ENCODE measurements around the gene SMAD2.

The SMAD2 gene

DNA sequence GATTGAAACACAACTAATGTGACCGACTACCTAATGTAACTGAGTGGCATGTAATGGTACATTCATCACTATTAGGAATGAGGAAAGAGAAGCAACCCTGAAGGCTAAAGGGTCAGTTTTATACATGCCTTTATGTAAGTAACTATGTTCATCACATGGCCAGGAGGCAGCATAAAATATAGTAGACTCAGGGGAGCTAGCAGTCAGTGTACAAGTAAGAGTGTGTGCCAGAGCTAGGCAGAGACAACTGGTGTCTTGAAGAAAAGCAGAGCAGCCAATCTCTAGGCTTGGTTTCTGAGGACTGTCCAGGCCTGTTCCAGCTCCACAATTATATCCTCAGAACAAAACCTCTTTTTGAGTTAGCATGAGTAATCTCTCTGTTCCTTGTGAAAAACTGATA, 18.1 kb downstream of the SMAD2 start:
- DNase-seq (ENCODE audit: extremely low read depth, low read depth): no peak
- TF ChIP-seq, protein P1, sequence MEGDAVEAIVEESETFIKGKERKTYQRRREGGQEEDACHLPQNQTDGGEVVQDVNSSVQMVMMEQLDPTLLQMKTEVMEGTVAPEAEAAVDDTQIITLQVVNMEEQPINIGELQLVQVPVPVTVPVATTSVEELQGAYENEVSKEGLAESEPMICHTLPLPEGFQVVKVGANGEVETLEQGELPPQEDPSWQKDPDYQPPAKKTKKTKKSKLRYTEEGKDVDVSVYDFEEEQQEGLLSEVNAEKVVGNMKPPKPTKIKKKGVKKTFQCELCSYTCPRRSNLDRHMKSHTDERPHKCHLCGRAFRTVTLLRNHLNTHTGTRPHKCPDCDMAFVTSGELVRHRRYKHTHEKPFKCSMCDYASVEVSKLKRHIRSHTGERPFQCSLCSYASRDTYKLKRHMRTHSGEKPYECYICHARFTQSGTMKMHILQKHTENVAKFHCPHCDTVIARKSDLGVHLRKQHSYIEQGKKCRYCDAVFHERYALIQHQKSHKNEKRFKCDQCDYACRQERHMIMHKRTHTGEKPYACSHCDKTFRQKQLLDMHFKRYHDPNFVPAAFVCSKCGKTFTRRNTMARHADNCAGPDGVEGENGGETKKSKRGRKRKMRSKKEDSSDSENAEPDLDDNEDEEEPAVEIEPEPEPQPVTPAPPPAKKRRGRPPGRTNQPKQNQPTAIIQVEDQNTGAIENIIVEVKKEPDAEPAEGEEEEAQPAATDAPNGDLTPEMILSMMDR (IDR thresholded peaks at IDR 0.05; ENCODE audit: low read depth, low read length, missing control alignments): no peak
- H3K4me3 ChIP-seq (replicated peaks; ENCODE audit: low read depth, low read length): no peak overlapping the region

DNA sequence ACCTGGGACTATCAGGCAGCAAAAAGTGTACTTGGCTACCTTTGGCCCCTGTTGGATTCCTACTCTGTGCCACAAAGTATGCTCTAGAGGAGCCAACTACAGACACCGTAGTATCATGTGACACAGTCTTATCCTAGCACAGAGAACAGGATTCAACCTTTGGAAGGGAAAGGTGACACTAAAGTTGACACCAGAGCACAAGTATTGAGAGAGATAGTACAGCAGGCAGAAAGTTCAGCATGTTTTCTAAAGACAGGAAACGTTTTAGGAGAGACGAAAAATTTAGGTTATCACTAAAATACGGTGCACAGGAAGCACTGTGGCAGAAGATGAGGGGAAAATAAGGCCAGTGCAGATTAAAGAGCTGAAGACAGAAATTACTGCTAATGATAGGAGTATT, 18.6 kb downstream of the SMAD2 start:
- H3K4me3 ChIP-seq (replicated peaks; ENCODE audit: low read depth, low read length): no peak overlapping the region
- TF ChIP-seq, protein P1 (IDR thresholded peaks at IDR 0.05; ENCODE audit: low read depth, low read length, missing control alignments): no peak
- no peak for DNase-seq (ENCODE audit: extremely low read depth, low read depth)

DNA sequence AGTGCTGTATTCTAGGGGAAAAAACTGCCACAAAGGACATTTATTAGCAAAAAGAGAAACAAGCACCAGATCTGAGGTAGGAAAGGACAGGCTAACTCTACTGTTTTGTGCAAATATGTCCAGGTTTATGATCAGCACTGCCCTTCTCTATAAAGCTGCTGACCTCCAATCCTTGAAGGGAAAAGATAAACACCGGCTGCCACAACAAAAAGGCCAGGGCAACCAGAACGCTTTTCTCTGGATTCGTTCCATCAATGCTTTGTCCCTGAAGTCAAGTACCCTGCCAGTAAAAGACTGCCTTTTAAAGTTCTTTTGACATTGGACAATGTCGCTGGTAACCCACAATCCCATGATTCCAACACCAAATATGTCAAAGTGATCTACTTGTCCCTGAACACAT, 21.0 kb downstream of the SMAD2 start:
- TF ChIP-seq, protein P1 (IDR thresholded peaks at IDR 0.05; ENCODE audit: low read depth, low read length, missing control alignments): no peak
- no peak overlapping the region for H3K4me3 ChIP-seq (replicated peaks; ENCODE audit: low read depth, low read length)
- no peak for DNase-seq (ENCODE audit: extremely low read depth, low read depth)

DNA sequence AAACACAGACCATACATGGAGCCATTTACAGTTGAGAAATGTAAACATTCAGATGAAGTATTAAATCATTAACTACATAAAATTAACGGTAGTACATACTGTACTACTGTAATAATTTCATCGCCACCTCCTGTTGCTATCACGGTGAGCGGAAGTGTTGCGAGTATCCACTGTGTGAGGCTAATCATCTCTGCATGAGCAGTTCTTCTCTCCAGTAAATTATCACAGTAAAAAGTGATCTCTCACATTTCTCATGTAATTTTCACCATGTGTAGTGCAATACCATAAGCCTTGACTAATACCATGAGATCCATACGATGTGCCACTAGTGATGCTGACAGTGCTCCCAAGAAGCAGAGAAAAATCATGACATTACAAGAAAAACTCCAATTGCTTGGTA, 21.9 kb downstream of the SMAD2 start:
- TF ChIP-seq, protein P1 (IDR thresholded peaks at IDR 0.05; ENCODE audit: low read depth, low read length, missing control alignments): no peak
- DNase-seq (ENCODE audit: extremely low read depth, low read depth): no peak
- no peak overlapping the region for H3K4me3 ChIP-seq (replicated peaks; ENCODE audit: low read depth, low read length)

DNA sequence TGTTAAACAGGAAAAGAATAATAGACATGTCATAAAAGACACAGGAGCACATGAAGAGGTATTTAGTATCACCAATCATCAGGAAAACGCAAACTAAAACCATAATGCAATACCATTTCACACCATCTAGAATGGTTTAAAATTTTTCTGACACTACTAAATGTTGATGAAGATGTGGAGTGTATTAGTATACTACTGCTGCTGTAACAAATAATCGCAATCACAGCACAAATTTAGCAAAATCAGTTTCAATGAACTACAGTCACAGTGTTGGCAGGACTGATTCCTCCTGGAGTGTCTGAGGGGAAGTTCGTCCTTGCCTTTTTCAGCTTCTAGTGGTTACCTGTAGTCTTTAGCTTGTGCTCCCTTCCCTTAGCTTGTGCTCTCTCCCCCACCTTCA, 24.1 kb downstream of the SMAD2 start:
- TF ChIP-seq, protein P1 (IDR thresholded peaks at IDR 0.05; ENCODE audit: low read depth, low read length, missing control alignments): no peak
- no peak overlapping the region for H3K4me3 ChIP-seq (replicated peaks; ENCODE audit: low read depth, low read length)

DNA sequence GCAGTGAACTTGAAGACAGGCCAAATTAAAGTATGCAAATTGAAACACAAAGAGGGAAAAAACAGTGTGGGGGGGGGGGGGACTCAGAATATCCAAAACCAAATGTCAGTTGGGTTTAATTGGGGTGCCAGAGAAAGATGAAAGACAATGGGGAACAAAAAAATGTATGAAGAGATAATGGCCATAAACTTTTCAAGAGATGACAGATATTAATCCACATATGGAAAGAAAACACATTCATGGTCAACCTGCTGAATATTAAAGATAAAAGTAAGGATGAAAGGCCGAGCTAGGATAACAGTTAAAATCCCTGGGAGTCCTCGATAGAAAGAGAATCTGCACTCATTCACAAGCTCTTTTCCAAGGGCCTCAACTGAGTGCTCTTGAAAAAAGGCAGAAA, 26.6 kb downstream of the SMAD2 start:
- H3K4me3 ChIP-seq (replicated peaks; ENCODE audit: low read depth, low read length): no peak overlapping the region
- TF ChIP-seq, protein P1 (IDR thresholded peaks at IDR 0.05; ENCODE audit: low read depth, low read length, missing control alignments): no peak
- no peak for DNase-seq (ENCODE audit: extremely low read depth, low read depth)

More for the DNA sequence above, 24.1 kb downstream of the SMAD2 start:
- no peak for DNase-seq (ENCODE audit: extremely low read depth, low read depth)

DNA sequence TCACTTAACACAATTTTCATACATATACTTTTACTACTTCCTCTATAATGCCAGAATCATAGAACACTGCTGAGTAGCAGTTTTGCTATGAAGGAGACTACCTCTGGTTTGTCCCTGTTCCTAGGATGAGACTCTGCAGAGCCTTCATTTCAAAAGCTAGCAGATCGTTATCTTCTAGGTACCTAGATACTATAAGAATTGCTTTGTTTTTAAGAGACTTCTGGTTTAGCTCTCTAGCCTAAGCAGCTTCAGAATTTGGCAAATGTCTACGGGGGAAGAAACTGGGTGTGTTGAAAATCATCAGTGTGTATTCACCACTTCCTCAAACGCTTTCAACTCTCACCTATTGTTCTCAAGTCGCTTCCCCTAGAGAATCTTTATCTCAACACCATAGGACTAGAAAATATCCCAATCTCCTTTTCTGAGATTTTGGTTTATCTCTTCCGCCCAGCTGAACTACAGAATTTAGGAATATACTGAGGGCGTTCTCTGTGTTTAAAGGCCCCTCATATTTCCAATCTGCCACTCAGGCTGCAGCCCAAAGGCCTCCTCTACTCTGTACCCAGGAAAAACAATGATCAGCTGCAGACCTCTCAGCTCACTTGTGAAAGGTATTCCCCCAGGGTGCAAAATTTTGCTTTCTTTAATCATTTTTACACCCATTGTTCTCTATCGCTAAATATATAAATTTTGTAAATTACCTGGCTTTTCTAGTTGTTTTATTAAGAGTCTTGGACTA, 28.7 kb downstream of the SMAD2 start:
- DNase-seq (ENCODE audit: extremely low read depth, low read depth): no peak
- TF ChIP-seq, protein P1 (IDR thresholded peaks at IDR 0.05; ENCODE audit: low read depth, low read length, missing control alignments): no peak
- no peak overlapping the region for H3K4me3 ChIP-seq (replicated peaks; ENCODE audit: low read depth, low read length)

All from HFF-Myc (cell line).